Islet of Langerhans (tissue), 1 donor: Measurements from ENCODE around the gene SCAP.
"Not testable (repeated sequence)": the region's sequence is repeated elsewhere in the genome, so short reads cannot be mapped to it uniquely, and the experiment has no call there.

Experiments used
- FAIRE-seq: peaks from one replicate; lab custom pipeline; 2011; peaks lifted over from hg19 to GRCh38; lab: Jason Lieb, UNC

SCAP gene

GRCh38 chr3:47475570-47476329, at the start of gene SCAP:
TSS of gene SCAP (minus strand) at chr3:47475941. CDS start at chr3:47442993, 32,948 bp downstream.
- no peak for FAIRE-seq

DNA sequence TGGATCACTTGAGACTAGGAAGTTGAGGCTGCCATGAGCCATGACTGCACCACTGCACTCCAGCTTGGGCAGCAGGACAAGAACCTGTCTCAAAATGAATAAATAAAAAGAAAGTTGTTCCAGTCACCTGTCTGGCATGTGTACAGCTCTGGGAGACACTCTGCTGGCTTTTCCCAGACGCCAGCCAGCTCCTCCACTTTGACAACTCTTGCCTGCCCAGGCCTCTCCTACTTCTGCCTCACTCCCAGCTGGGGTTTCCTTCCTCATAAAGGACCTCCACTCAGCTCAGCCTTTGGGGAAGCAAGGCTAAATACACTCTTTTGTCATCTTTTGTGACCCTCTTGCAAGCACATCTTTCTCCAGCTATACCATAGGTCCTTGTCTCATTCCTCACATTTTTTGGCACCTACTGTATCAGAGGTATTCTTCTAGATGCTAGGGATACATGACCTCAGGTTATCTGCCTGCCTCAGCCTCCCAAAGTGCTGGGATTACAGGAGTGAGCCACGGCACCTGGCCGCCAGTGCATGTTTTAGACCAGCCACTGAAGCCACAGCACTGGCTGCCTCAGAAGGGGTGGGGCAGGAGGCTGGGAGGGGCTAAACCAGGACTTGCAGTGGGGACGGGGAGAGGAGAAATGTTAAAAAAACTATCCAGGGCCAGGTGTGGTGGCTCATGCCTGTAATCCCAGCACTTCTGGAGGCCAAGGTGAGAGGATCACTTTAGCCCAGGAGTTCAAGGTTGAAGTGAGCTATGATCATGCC, 47.8 kb upstream of the SCAP start:
- no peak for FAIRE-seq

GRCh38 chr3:47522082-47522987, 46.6 kb upstream of the SCAP start:
- FAIRE-seq = peak; percentile 96

DNA sequence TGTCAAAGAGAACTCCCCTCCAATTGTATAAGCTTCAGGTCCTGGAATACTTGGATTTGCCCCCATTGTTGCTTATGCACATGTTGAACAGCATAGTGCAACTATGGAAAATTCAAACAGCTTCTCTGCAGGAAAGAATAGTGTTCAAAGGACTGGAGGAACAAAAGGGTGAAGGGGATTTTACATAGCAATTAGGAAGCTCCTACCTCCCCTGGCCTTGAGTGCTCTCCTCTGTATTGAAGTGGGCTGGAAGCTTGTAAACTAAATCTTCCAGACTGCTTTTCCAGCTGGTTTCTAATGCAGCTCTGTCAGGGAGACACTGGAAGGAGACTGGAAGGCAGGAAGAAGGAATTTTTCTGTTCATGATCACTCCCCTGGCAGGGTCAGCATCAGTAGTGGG, 45.0 kb upstream of the SCAP start:
- FAIRE-seq = no peak

GRCh38 chr3:47517937-47518336, 42.2 kb upstream of the SCAP start:
- FAIRE-seq = no peak

DNA sequence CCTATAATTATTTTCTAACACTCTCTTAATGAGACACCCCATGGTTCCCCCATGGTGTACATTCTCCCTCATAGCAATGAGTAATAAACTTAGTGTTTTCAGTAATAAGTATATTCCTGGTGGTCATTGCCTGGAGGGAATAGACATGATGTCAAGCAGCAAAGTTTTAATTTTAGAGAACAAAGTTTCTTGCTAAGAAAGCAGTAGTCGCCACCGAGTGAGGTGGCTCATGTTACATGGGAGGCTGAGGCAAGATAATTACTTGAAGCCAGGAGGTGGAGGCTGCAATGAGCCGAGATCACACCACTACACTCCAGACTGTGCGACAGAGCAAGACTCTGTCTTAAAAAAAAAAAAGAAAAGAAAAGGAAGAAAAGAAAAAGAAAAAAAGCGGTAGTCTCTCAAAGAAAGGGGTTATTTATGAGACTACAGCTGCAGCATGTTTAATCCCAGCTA, 40.2 kb upstream of the SCAP start:
- no peak for FAIRE-seq

DNA sequence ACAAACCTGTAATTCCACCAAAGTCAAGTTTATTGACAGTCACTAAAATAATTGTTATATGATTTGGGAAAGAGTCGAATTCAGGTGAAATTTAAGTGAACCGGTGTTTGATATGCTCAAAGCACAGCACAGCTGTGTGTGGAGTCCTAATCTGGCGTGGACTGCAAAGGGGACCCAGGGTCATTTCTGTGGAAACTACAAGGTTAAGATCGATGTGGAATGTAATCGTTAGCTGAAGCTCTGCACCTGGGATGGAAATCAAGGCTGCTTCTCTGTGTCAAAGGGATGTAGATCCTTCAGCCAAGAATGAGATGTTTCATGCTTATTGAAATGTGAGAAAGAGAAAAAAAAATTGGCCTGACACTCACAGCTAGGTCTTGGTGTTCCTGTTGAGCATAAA, 39.4 kb upstream of the SCAP start:
- FAIRE-seq = no peak

DNA sequence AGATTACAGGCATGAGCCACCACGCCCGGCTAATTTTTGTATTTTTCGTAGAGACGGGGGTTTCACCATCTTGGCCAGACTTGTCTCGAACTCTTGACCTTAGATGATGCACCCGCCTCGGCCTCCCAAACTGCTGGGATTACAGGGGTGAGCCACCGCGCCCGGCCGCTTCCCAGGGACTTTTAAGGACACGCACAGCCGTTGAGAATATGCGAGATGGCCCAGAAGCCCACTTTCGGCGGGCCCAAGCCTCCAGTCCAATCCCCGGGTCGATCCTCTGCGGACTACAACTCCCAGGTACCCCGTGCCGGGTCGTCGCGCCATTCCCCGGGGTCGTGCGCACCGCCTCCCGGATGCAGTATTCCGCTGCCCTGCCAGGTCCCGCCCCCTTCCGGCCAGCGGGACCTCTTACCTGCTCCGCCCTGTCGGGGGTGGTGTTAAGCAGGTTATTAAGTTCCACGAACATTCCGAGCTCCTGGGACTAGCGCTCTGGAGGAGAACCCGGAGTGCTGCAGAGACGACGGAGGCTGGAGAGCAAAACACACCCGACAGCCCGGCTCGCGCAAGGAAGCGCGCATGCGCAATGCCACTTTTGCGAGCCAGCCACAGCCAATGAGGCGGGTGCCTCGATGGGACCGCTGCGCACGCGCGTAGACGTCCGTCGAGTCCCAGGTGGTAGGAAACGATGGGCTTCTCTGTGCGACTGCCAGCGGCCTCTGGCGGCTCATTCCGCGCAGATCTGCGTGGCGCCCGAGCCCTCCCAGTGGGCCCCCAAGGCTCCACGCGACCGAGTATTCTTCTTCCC, 37.6 kb upstream of the SCAP start, which contains the start of gene ELP6:
Gene ELP6 (minus strand): TSS at position 588 of the 805 bp plus-strand sequence. CDS start 122 bp downstream, at position 466.
- FAIRE-seq = no peak

GRCh38 chr3:47512416-47513124, 36.8 kb upstream of the SCAP start:
- no peak for FAIRE-seq

- FAIRE-seq = not testable (repeated sequence)
Observed at GRCh38 chr3:47505267-47505666, 29.5 kb upstream of the SCAP start.

- no peak for FAIRE-seq
Observed at GRCh38 chr3:47504113-47504512, 28.4 kb upstream of the SCAP start.

DNA sequence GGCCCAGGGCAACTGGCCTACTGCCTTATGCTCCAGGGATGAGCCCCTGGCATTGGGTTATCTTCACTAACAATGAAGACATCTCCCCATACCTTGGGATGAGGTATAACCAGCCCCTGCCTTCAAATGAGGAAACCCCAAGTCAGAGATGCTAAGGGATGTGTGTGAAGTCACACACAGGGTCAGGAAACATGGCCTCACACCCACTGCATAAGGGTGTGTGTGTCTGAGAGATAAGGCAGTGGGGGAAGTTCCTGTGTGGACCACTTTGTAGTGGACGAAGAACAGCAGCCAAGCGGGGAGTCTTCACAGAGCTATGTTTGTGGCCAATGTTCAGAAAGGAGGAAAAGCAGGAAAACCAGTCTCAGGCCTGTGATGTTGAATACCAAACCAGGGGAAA, 27.3 kb upstream of the SCAP start:
- no peak for FAIRE-seq

GRCh38 chr3:47496892-47497291, 21.2 kb upstream of the SCAP start:
- no peak for FAIRE-seq

- no peak for FAIRE-seq
Observed at GRCh38 chr3:47495886-47496285, 20.1 kb upstream of the SCAP start.

DNA sequence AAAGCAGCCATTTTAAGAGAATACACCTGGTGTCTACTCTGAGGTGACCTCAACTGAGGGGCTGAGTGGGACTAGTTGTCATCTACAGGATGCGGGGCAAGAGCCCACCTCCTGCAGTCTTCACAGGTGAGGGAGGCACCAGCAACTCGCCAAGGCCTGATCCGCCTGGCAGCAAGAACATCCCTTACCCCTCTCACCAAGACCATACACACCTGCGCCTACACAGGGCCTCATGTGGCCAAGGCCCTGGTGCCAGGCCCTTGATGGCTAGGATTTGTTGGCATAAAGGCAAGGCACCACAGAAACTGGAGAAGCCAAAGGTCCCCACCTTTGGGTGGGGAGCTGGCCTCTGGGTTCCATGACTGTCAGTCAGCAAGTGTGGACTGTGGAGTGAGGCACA, 19.4 kb upstream of the SCAP start:
- FAIRE-seq = no peak

DNA sequence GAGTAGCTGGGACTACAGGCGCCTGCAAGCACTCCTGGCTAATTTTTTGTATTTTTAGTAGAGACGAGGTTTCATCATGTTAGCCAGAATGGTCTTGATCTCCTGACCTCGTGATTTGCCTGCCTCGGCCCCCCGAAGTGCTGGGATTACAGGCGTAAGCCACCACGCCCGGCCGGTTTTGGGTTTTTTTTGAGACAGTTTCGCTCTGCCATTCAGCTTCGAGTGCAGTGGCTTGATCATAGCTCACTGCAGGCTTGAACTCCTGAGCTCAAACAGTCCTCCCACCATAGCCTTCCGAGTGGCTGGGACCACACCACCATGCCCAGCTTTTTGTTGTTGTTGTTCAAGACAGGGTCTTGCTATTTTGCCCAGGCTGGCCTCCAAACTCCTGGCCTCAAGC, 16.0 kb upstream of the SCAP start:
- no peak for FAIRE-seq

DNA sequence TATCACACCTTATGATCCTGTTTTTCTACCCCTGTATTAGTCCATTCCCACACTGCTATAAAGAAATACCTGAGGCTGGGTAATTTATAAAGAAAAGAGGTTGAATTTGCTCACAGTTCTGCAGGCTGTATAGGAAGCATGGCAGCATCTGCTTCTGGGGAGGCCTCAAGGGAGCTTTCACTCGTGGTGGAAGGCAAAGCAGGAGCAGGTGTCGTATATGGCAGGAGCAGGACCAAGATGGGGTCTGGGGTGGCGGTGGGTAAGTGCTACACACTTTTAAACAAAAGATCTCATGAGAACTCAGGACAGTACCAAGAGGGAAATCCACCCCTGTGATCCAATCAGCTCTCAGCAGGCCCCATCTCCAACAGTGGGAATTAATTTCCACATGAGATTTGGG, 15.4 kb upstream of the SCAP start:
- no peak for FAIRE-seq

DNA sequence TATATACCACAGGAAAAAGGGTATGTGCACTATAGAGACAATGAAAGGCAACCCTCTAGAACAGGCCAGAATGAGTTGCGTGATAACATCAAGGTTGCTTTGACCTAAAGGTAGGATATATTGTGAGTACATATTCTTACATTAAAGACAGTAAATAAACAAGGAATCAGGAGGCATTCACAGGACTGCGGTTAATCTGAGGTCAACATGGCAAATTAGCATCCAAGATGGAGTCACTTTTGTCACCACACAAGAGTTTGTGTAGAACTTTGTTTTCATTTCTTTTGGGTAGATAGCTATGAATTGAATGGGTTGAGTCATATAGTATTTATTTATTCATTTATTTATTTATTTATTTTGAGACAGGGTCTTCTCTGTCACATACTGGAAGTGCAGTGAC, 11.5 kb upstream of the SCAP start:
- FAIRE-seq = no peak

- FAIRE-seq = no peak
Observed at GRCh38 chr3:47485812-47486211, 10.1 kb upstream of the SCAP start.

- no peak for FAIRE-seq
Observed at GRCh38 chr3:47482366-47482765, 6.6 kb upstream of the SCAP start.

- FAIRE-seq = not testable (repeated sequence)
Observed at GRCh38 chr3:47481763-47482162, 6.0 kb upstream of the SCAP start.
